Stimulated activated CD4-positive, alpha-beta T cell treated with anti-CD3 and anti-CD28 coated beads, TNF-alpha, amount 100 ng/mL, for 4 hours (primary cell): Measurements from ENCODE around the gene PLA1A.

Source experiments
- DNase-seq, 3 experiments: peaks; one replicate each; pipeline ENCODE4 v3.0.0-alpha.2; 2020; ENCODE audit warnings: low read depth in 3 of 3

PLA1A gene

DNA sequence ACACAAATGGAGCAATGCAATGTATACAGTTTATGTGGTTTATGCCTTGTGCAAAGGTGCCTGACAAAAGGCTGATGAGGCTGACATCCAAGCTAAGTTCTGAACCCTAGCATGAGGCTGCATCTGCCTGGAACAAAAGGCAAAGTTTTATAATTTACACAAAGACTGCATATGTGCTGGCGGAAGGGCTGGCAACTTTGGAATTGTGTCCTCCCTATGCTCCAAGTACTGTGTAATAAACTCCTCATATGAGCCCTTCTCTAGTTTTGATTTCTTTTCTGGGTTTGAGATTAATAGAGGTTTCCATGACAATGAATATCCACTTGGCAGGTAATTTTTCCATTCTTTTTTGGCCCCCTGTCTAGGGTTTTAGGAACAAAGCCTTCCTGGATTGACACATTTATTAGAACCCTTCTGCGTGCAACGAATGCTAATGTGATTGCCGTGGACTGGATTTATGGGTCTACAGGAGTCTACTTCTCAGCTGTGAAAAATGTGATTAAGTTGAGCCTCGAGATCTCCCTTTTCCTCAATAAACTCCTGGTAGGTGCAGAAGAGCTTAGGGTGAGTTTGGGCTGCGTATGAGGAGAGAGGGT, 10.8 kb downstream of the PLA1A start:
- DNase-seq: no peak

GRCh38 chr3:119609301-119609700, 11.6 kb downstream of the PLA1A start:
- no peak for DNase-seq

DNA sequence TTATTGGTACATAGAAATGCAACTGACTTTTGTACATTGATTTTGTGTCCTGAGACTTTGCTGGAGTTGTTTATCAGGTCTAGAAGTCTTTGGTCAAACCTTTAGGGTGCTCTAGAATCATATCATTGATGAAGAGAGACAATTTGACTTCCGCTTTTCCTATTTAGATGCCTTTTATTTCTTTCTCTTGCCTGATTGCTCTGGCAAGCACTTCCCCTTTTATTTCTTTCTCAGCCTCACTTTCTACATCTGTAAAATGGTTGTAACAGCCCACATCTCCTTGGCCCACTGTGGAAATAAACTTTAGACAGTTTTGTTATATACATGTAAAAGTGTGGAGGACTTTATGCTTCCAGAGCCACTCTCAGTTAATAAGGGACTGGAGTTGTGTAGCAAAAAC, 14.0 kb downstream of the PLA1A start:
- DNase-seq: no peak

DNA sequence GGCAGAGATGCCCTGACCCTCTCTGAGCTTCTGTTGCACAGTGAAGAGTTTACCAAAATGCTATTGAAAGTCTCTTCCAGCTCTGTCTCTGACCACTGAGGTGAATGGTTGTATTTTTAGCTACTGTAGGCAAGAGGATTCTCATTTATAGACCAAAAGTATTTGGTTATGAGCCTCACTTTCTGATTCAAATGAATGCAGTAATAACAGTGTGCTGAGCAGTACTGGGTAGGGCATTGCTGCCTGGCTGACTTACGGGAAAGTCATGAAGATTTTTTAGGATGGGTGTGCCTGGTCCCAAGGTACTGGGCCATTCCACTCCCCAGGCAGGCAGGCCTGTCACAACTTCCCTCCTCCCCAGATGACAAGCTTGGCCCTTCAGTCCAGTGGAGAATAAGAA, 15.5 kb downstream of the PLA1A start:
- DNase-seq: no peak

DNA sequence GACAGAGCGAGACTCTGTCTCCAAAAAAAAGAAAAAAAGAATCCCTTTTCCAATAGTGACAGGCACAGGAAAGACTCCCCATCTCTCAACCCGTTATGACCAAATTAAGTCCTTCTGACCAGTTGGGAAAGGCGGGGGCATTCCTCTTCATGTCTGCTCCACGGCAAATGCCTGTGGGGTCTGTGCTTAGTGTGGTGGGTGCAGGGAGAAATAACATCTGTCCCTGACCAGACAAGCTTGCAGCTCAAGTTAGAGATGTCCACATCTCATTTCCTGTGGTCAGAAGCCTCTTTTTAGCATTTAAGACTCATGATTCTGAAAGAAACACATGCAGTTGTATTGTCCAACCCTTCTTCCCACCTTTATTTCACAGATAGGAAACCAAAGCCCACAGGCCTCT, 16.2 kb downstream of the PLA1A start:
- no peak for DNase-seq

DNA sequence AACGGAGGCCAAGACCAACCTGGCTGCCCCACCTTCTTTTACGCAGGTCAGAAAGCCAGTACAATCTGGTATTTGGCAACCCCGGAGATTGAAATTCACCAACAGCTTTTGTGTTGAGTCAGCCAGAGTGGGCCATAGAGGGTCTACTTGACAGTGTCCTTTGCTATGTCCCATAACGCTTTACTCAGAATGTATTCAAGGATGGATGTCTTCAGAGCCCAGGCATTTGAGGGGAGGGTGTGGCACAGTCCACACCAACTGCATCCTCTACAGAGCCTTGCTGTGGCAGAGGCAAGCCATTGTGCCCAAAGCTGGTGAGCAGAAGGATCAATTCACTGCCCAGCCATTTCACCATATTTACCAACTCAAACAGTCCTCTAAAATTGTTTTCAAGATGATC, 18.4 kb downstream of the PLA1A start:
- no peak for DNase-seq

- DNase-seq: no peak
These were observed 21.4 kb downstream of the PLA1A start for GRCh38 chr3:119619094-119619493.

DNA sequence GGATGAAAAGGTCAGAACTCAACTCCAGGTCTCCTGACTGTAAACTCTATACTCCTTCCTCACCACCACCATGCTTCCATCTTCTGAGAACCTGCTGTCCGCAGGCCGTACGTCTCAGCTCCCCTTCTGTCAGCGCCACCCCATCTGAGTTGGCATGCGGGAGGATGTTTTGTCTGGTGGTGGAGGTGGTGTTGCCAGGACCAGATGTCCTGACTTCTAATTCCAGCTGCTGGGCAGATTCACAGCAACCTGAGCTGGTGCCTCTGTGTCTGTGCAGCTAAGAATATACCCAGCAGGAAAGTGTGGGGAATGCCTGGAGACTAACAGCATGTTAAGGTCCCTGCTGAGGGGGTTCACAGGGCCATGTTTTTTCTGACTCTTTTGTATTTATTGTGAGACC, 23.2 kb downstream of the PLA1A start:
- no peak for DNase-seq

- DNase-seq: no peak
These were observed 26.5 kb downstream of the PLA1A start for GRCh38 chr3:119624002-119624720.

DNA sequence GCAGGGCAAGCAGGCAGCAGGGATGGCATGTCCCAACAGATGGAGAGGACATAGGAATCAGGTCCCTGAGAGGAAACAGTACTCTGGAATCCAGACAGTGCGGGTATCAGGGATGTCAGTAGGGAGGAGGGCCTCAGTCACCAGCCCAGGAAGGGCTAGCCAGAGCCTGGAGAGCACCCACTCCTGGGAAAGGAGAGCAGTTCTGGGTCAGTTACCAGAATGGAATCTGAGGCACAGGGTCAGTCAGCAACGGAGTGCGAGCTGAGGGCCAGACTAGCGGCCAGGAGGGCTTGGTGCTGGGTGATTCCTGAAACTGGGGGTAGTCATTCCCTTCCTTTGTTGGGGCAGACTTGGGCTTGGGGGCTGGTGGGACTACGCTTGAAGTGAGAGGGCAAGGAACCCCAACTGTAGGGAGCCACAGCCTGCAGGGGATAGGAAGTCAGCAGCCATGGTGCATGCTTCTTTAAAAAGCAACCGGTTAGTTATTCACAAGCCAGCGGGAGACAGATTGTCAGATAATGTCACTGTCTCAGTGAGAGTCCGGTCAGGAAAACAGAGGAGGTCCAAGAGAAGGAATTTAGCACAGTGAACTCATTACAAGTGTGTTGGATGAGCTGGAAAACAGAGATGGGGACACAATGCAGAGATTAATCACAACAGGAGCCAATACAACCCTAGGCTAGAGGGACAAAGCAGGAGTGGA, 27.9 kb downstream of the PLA1A start:
- DNase-seq: no peak

DNA sequence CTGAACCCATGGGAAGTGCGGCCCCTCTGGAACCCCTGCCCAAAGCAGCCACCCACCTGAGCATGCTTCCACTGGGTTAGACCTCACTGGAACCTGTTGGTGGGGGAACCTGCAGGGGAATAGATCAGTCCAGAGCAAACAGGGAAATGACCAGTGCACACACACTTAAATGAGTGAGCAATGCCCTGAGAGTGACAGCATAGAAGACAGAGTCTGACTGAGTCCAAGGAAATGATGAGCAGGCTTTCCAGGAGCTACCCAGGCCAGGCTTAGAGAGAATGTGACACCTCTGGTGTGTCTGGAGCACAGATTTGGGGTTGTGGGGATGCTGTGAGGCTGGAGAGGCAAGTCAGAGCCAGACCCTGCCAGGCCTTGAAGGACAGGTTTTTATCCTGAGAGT, 28.5 kb downstream of the PLA1A start:
- DNase-seq: no peak

DNA sequence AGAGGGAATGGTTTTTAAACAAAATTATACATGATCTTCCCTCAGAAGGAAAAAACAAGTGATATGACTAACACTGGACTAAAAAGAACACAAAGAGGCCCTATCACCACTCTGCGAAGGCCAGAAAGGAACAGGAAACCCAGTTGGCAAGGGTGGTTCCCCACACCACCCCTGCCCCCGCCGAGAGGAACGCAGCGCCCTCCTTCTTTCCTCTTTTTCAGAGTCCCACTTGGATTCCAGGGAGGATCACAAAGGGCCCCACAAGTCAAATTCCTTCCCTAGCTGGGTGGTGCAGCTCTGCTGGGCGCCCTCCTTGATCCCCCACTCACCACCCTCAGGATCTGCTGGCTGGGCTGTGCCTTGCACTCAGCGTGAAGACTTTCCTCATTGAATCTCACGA, 29.8 kb downstream of the PLA1A start:
- DNase-seq: no peak

DNA sequence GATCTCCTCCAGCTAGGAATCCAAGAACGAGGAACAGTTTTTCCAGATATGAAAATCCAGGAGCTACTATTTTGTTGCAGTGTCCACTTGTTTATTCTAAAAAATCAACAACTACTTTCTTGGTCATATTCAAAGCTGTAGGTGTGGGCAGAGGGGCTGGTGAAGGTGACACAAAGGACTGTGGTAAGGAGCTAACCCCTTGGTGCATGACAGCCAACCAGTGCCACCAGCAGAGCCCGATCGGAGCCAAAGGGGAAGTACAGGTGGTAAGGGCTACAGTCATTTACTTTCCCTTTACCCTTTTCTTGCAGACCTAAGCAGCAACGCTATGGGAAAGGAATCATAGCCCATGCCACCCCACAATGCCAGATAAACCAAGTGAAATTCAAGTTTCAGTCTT, 30.7 kb downstream of the PLA1A start:
- DNase-seq: no peak

DNA sequence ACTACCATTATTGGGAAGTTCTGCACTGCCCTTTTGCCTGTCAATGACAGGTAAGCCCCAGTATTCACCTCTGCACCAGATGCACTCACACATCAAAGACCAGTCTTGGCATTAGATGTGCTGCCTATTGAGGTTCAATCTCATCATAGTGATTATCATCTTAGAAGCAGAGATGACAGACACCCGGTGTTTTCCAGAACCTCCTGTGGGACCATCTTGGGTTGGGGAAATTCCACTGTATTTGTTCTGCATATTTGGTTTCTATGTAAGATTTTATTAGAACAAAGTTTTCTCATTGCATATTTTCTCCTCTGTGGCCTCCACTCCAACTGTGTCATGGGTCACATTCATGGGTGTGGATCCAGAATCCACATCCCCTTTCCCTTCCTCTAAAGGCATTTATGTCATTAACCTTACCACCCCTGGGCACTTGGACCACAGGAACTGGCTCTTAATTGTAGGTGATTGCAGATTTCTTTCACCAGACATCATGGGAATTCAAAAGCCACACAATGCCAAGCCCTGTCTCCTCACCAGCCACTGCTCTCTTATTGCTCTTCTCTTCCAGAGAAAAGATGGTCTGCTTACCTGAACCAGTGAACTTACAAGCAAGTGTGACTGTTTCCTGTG, 31.2 kb downstream of the PLA1A start:
- DNase-seq: no peak

DNA sequence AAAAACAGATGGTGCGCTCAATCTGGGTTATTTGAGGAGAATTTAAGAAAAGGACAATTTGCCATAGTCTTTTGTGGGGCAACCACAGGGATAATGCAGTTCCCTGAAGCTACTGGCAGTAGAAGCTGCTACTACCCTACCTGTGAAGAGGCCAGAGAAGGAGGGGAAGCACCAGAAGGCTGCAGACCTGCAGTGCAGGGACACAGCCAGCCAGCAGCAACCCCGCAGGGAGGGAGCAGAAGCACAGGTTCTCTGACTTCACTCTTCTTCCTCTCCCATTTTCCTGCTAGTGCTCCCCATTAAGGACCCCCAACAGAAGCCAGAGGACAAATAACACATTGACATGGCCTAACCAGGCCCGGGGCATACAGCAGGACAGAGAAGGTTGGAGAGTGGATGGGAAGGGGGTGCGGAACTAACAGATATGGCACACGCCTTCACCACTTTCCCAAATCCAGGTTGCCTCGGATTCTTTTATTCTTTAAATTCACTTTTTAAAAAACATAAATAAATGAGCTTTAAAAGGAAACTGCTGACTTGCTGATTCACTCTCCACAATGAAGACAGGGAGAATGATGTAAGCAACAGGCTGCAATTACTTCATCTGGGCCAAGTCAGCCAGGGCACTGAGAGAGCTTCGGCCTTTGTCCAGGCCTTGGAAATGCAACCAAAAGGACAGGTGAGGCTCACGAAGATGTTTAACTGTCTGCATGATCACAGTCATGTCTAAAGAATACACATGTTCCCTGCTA, 32.6 kb downstream of the PLA1A start:
- no peak for DNase-seq

DNA sequence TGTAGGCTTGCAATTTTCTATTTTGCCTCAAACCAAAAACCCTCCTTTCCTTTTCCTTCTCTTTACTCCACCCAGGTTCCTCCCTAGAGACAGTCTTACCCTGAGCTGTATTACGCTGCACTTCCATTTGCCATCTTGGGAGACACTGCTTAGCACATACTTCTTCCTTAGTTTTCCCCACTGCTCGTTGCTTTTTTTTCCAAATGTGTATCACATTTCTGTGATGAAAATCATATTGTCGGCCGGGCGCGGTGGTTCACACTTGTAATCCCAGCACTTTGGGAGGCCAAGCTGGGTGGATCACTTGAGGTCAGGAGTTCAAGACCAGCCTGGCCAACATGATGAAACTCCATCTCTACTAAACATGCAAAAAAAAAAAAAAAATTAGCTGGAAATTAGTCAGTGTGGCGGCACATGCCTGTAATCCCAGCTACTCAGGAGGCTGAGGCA, 33.2 kb downstream of the PLA1A start:
- no peak for DNase-seq

- no peak for DNase-seq
These were observed 33.8 kb downstream of the PLA1A start for GRCh38 chr3:119631516-119631915.

DNA sequence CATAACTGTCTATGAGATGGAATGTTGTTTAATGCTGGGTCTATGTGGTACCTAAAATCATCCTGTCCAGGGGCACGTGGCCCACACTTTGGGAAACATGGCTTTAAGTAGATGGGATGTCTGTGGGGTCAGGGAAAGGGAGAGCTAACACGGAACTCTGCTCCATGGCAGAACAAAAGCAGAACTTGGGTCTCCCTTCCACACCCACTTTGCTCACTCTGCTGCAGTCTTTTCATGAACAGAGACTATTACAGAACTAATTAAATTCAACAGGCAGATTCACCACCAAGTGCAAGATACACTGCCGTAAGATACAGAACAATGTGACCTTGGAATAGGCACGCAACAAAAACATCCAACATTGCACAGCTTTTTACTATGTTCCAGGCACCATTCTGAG, 34.5 kb downstream of the PLA1A start:
- no peak for DNase-seq

GRCh38 chr3:119632829-119633228, 35.1 kb downstream of the PLA1A start:
- no peak for DNase-seq

- DNase-seq: no peak
These were observed 38.0 kb downstream of the PLA1A start for GRCh38 chr3:119635719-119636118.

- DNase-seq: no peak
These were observed 38.6 kb downstream of the PLA1A start for GRCh38 chr3:119636249-119636648.
